GM18868 (cell line): Measurements from ENCODE around the gene C1QTNF6.

ENCODE experiments used
- ATAC-seq: cut with Tn5 transposase; IDR thresholded peaks from one replicate; pipeline ENCODE4 v1.9.1; 2021; ENCODE audit warnings: mild to moderate bottlenecking, moderate library complexity; ENCODE audit not compliant: unreplicated experiment

The C1QTNF6 gene

GRCh38 chr22:37224757-37225420 lies 36.8 kb upstream of the C1QTNF6 start:
- ATAC-seq = no peak

- no peak for ATAC-seq
Observed at GRCh38 chr22:37223965-37224551, 36.0 kb upstream of the C1QTNF6 start.

DNA sequence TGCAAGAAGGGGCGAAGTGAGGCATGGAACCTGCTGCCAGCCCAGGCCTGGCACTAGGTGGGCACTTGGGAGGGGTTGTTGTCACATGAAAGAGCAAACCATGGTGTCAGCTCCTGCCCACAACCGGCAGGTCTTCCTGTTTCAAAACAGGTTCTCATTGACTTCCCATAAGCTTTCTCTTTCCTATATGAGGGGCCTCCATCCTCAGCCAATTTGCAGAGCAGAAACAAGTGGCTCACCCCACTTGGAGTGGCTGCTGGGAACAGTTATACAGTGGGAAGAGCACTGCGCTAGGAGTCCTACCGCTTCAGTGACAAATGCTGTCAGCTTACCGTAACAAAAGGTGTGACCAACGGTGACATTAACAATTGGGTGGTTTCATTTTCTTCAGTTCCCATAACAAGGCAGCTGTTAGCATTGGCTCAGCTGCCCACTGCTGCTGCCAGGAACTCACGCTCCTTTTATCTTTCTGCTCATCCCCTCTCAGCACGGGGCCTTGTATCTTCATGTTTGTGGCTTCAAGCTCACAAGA lies 34.5 kb upstream of the C1QTNF6 start:
- ATAC-seq = no peak

- ATAC-seq = no peak
Observed at GRCh38 chr22:37221424-37222333, 33.6 kb upstream of the C1QTNF6 start.

GRCh38 chr22:37220543-37220981 lies 32.5 kb upstream of the C1QTNF6 start:
- ATAC-seq = no peak

DNA sequence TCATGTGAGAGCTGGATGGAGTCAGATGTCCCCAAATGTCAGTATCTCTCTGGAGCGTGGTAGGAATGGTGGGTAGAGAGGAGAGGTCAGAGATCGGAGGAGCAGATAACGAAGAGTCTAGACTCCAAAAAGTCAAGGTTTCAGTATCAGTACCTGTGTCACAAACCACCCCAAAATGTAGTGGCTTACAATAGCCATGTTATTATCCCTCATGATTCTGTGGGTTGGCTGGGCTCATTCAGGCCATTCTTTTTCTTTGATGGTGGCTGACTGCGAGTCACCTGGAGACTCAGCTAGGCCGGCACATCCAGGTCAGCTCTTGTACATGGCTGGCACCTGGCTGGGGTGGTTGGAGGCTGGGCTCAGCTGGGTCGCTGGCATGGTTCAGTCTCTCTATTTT lies 31.5 kb upstream of the C1QTNF6 start:
- ATAC-seq = peak; percentile 17

GRCh38 chr22:37218771-37219411 lies 30.8 kb upstream of the C1QTNF6 start:
- peak; percentile 73 for ATAC-seq

GRCh38 chr22:37218399-37218770 lies 30.3 kb upstream of the C1QTNF6 start:
- no peak for ATAC-seq

GRCh38 chr22:37215890-37216289 lies 27.8 kb upstream of the C1QTNF6 start:
- no peak for ATAC-seq

DNA sequence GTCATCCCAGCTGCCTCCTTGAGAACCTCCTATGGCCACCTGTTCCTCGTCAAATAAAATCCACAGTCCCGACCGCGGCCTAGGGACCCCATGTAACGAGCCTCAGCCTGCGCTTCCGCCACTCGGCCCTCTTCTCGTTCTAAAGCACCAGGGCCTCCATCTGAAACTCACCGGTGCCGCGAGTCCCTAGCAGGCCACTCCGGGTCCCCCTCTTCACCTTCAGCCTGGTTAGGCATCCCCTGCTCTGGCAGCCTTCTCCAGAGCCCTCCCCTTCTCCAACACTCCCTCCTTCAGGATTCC lies 26.6 kb upstream of the C1QTNF6 start:
- ATAC-seq = no peak

- no peak for ATAC-seq
Observed at GRCh38 chr22:37213941-37214730, 26.1 kb upstream of the C1QTNF6 start.

DNA sequence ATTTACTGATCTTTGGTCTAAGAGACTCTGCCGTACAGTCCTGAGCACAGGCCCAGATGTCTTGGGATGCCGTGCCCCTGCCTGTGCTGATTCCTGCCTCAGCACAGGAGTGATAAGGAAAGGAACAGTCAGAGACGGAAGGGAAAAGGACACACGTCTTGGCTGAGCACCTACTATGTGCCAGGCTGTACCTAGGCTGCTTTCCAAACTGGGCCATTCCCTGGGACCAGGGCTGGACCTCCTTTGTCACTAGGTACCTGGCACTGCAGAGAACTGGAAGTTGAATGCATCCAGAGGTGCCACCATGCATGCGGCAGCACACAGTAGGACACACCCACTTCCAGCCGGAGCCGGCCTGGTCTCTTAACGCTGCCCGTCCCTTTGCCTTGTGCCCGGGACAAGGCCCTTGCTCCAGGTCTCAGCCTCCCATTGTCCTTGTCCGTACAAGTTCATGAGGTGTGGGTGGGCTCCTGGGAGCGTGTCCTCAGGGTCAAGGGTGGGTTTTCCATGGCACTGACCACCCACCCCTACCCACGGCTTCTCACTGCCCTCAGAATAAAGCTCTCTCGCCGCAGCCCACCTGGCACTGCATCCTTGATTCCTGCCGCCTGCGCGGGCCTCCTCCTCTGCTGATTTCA lies 25.3 kb upstream of the C1QTNF6 start:
- ATAC-seq = no peak

DNA sequence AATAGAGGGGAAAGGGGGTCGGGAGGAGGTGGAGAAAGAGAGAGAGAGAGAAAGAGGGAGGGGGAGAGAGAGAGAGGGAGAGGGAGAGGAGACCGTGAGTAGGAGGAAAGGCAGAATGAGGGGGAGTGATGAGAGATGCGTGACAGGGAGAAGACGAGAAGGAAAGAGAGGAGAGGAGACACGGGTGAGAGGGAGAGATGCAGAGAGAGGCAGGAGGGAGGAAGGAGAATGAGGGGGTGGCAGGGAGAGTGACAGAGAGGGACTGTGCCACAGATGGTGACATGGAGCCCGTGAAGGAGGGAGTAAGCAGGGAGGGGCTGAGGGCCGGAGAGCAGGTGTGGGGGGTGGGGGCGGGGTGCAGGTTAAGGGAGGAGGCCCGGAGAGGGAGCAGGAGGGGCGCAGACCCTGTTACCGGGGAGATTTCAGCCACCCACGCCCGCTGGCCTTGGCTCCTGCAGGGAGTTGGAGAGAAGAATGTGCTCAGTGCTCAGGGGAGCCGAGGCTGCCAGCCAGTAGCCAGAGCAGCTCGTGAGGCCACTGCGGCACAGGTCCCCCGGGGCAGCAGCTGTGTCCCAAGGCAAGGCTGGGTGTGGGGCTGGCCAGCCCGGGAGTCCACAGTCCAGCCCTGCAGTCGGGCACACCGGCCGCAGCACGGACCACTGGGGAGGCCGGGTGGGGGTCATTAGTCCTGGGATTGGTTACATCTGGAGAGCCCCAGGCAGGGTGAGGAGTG lies 24.3 kb upstream of the C1QTNF6 start, which contains the start of gene SSTR3:
Gene SSTR3, minus strand, starts transcription at position 304 of the 733 bp plus-strand sequence. CDS start 4,674 bp downstream, outside the sequence.
- ATAC-seq = no peak

DNA sequence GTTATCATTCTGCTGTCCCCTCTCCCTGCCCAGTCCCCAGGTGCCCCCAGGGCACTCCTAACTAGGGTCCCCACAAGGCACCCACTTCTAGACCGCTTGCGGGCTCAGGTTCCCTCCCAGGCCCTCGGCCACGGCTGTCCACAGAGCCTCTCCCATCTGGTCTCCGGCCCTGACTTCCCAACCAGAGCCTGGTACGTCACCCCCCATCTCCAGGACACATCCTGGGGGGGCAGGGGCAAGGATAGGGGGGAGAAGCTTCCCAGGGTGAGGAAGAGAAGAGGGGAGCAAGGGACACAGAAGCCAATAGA lies 23.8 kb upstream of the C1QTNF6 start:
- ATAC-seq = no peak

- no peak for ATAC-seq
Observed at GRCh38 chr22:37211075-37211865, 23.2 kb upstream of the C1QTNF6 start.

DNA sequence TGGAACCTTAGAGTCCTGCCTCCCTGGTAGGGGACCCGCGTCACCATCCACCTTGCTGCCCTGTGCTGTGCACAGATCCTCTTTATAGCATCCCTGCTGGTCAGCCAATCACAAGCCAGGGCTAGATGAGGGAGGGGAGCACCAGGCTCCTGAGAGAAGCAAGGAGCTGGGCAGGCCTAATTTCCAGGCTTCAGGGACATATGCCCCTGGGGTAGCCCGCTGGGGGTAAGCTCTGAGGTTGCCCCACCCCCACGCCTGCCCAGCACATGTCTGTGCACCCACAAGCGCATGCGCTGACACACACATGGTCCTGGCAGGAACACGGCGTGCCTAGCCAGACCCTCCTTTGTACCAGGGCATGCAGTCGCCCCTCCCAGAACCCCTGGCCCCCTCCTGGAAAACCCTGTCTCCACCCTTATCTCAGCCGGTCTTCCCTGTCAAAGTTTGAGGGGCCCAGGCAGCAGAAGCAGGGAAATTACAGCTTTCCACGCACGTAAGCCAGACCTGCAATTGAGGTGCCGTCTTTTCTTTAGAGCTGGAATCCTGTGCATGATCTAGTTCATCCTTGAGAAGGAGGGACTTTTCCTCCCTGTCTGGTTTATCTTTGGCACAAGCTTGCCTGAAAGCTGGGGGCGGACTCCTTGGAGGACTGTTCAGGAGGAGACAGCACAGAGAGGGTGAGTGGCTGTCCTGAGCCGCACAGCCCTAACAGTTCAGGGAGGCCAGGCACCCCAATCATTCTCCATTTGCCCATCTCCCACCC lies 22.2 kb upstream of the C1QTNF6 start:
- ATAC-seq = no peak

DNA sequence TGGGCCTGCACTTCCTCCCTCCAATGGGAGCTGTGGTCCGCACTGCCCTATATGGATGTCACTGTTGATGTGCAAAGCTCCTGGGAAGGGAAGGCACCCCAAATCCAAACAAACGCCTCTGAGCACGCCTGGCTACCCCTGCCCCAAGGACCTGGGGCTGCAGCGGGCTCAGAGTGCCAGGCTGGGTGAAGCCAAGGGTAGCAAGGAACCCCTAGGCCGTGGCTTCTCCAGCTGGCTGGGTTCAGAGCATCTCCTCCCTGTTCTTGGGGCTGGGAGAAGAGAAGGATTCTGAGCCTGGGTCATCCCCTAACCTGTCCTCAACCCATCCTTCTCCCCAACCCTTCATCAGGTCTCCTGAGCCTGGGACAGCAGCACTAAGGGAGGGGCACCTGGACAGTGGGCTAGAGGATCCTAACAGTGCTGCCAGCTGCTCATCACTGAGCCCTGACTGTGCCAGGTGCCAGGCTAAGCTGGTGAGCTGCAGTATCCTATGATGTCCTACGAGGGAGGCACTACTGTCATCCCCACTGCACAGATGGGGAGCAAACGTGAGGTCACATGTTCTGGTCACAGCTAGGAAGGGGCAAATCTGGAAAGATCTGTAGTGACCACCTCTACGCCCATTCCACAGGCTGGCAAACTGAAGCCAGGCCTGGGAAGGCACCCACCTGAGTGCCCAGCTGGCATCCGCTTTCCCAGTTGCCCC lies 21.2 kb upstream of the C1QTNF6 start:
- no peak for ATAC-seq
